Measurements from ENCODE around the gene TTC21A.
"Not testable (repeated sequence)": the region's sequence is repeated elsewhere in the genome, so short reads cannot be mapped to it uniquely, and the experiment has no call there.

The TTC21A gene

GRCh38 chr3:39149498-39150147 lies 42.1 kb downstream of the TTC21A start:
- no peak for DNase-seq (ENCODE audit: low read depth, low spot score)

- no peak for DNase-seq (ENCODE audit: low read depth, low spot score)
These were observed 42.8 kb downstream of the TTC21A start for GRCh38 chr3:39150148-39150802.

GRCh38 chr3:39150803-39151631 lies 43.5 kb downstream of the TTC21A start:
- DNase-seq (ENCODE audit: low read depth, low spot score) = no peak

GRCh38 chr3:39153977-39154279 lies 46.4 kb downstream of the TTC21A start:
- DNase-seq (ENCODE audit: low read depth, low spot score) = no peak

GRCh38 chr3:39154280-39155021 lies 47.0 kb downstream of the TTC21A start:
- DNase-seq (ENCODE audit: low read depth, low spot score) = peak; percentile 88

GRCh38 chr3:39156421-39156820 lies 48.9 kb downstream of the TTC21A start:
- no peak for DNase-seq (ENCODE audit: low read depth, low spot score)

GRCh38 chr3:39157359-39157758 lies 49.9 kb downstream of the TTC21A start:
- no peak for DNase-seq (ENCODE audit: low read depth, low spot score)

- no peak for DNase-seq (ENCODE audit: low read depth, low spot score)
These were observed 50.8 kb downstream of the TTC21A start for GRCh38 chr3:39158148-39158715.

- DNase-seq (ENCODE audit: low read depth, low spot score) = no peak
These were observed 56.9 kb downstream of the TTC21A start for GRCh38 chr3:39164414-39164813.

GRCh38 chr3:39165518-39165917 lies 58.0 kb downstream of the TTC21A start:
- no peak for DNase-seq (ENCODE audit: low read depth, low spot score)

GRCh38 chr3:39166134-39166710 lies 58.7 kb downstream of the TTC21A start:
- no peak for DNase-seq (ENCODE audit: low read depth, low spot score)

- no peak for DNase-seq (ENCODE audit: low read depth, low spot score)
These were observed 59.6 kb downstream of the TTC21A start for GRCh38 chr3:39166932-39167532.

- DNase-seq (ENCODE audit: low read depth, low spot score) = no peak
These were observed 60.8 kb downstream of the TTC21A start for GRCh38 chr3:39168156-39168780.

- no peak for DNase-seq (ENCODE audit: low read depth, low spot score)
These were observed 62.2 kb downstream of the TTC21A start for GRCh38 chr3:39169712-39170111.

GRCh38 chr3:39170461-39170860 lies 63.0 kb downstream of the TTC21A start:
- no peak for DNase-seq (ENCODE audit: low read depth, low spot score)

GRCh38 chr3:39170877-39171276 lies 63.4 kb downstream of the TTC21A start:
- DNase-seq (ENCODE audit: low read depth, low spot score) = not testable (repeated sequence)

- DNase-seq (ENCODE audit: low read depth, low spot score) = no peak
These were observed 64.4 kb downstream of the TTC21A start for GRCh38 chr3:39171860-39172259.

- no peak for DNase-seq (ENCODE audit: low read depth, low spot score)
These were observed 66.0 kb downstream of the TTC21A start for GRCh38 chr3:39173318-39174125.

GRCh38 chr3:39176025-39176714 lies 68.7 kb downstream of the TTC21A start:
- no peak for DNase-seq (ENCODE audit: low read depth, low spot score)

All from iPS DF 19.7 (cell line).